HepG2 (cell line): ENCODE data around the gene AGAP1. TPM values are rescaled to one million over a fixed set of nuclear protein-coding genes. Genes with fewer than 3 reads are reported as not detected.

Source experiments
- ATAC-seq: fragments of 200-7000 bp; cut with Tn5 transposase; 3 replicates; pipeline ENCODE4 v1.9.1; 2020; ENCODE audit warnings: mild to moderate bottlenecking, moderate library complexity
- BruUV-seq: library from RNA; stranded (reverse); fragments of 400-500 nt; replicated peaks from 2 replicates; lab custom pipeline; 2021; lab: Mats Ljungman, UMichigan
- CTCF ChIA-PET: fragments of 300-600 bp; formaldehyde crosslinking; extraction: SDS; loops from one replicate; lab custom pipeline; 2021; ENCODE audit warnings: low total read pairs, inconsistent platforms, low intra/inter-chr PET ratio; lab: Yijun Ruan, JAX
- POLR2A ChIA-PET: fragments of 350-600 bp; sonication (Branson Sonifier 250); formaldehyde crosslinking; loops from one replicate; lab custom pipeline; 2020; ENCODE audit warnings: antibody characterized with exemption, inconsistent platforms; lab: Yijun Ruan, JAX
- DNase-seq: peaks from one replicate; pipeline ENCODE4 v3.0.0-alpha.2; 2015; ENCODE audit warnings: low spot score
- FAIRE-seq: peaks from 3 replicates; lab custom pipeline; 2011; peaks lifted over from hg19 to GRCh38; lab: Jason Lieb, UNC
- H2AFZ ChIP-seq: one replicate; pipeline ENCODE4 v1.6.1; 2011; ENCODE audit warnings: low read length, inconsistent platforms
- H3K27ac ChIP-seq: fragments of 300-600 bp; 3 replicates; pipeline ENCODE4 v1.8.0; 2011; ENCODE audit warnings: mixed run types, mild to moderate bottlenecking, mixed read lengths, low read length, inconsistent platforms; ENCODE audit not compliant: insufficient read depth; ENCODE audit errors: extremely low read length
- H3K27me3 ChIP-seq, 2 experiments: fragments of 200-600 bp in 1 of 2; 2 replicates in 1 of 2; 3 replicates in 1 of 2; pipeline versions ENCODE4 v1.6.0 to v1.8.0; 2011; ENCODE audit warnings: low read length in 2 of 2, mild to moderate bottlenecking in 2 of 2, moderate library complexity in 2 of 2, inconsistent platforms in 1 of 2; ENCODE audit not compliant: insufficient read depth in 2 of 2, control insufficient read depth in 1 of 2
- H3K36me3 ChIP-seq, 2 experiments: fragments of 200-600 bp in 1 of 2; replicated peaks in 1 of 2; 2 replicates in 1 of 2; 3 replicates in 1 of 2; pipeline versions ENCODE4 v1.5.1 to v1.8.0; 2011; ENCODE audit warnings: low read length in 2 of 2, inconsistent platforms in 1 of 2; ENCODE audit not compliant: insufficient read depth in 2 of 2, control insufficient read depth in 1 of 2
- H3K4me1 ChIP-seq: 2 replicates; pipeline ENCODE4 v1.5.1; 2012; ENCODE audit warnings: low read length, inconsistent platforms; ENCODE audit not compliant: insufficient read depth
- H3K4me2 ChIP-seq: 2 replicates; pipeline ENCODE4 v1.6.0; 2011; ENCODE audit warnings: low read depth, low read length, inconsistent platforms
- H3K4me3 ChIP-seq, 3 experiments: fragments of 200-600 bp in 1 of 3; sonication (generic), shearing (Covaris generic) in 1 of 3; replicated peaks in 1 of 3; 2 replicates each; pipeline ENCODE4 v1.5.1; 2011 to 2016; ENCODE audit warnings: low read length in 3 of 3, inconsistent platforms in 2 of 3, low read depth in 2 of 3, mild to moderate bottlenecking in 2 of 3, control low read depth in 1 of 3, mixed read lengths in 1 of 3; ENCODE audit not compliant: insufficient read depth in 1 of 3
- H3K79me2 ChIP-seq: one replicate; pipeline ENCODE4 v1.6.1; 2011; ENCODE audit warnings: low read length, inconsistent platforms; ENCODE audit not compliant: insufficient read depth
- H3K9ac ChIP-seq: 2 replicates; pipeline ENCODE4 v1.6.0; 2011; ENCODE audit warnings: mild to moderate bottlenecking, low read depth, low read length, inconsistent platforms; ENCODE audit not compliant: insufficient read depth
- H3K9me3 ChIP-seq: 2 replicates; pipeline ENCODE4 v1.5.1; 2012; ENCODE audit warnings: mild to moderate bottlenecking, low read length
- H4K20me1 ChIP-seq: 2 replicates; pipeline ENCODE4 v1.6.0; 2011; ENCODE audit warnings: inconsistent platforms, mild to moderate bottlenecking, low read length, moderate library complexity; ENCODE audit not compliant: insufficient read depth
- ARNT2 ChIP-seq: sonication (generic); formaldehyde crosslinking; IDR thresholded peaks from 2 replicates; pipeline ENCODE4 v1.8.0; 2022; ENCODE audit warnings: mild to moderate bottlenecking, low read depth, missing genetic modification reagents, moderate library complexity
- CHD4 ChIP-seq: fragments of 200-600 bp; sonication (generic); IDR thresholded peaks from 2 replicates; pipeline ENCODE4 v1.7.0; 2017; ENCODE audit warnings: mild to moderate bottlenecking, low read length, borderline replicate concordance
- HCFC1 ChIP-seq: fragments of 150-350 bp; IDR thresholded peaks from 2 replicates; pipeline ENCODE4 v1.6.1; 2014; ENCODE audit warnings: low read depth, low read length
- KLF9 ChIP-seq: IDR thresholded peaks from 2 replicates; pipeline ENCODE4 v1.6.1; 2016; ENCODE audit warnings: low read depth
- MBD4 ChIP-seq: IDR thresholded peaks from 2 replicates; pipeline ENCODE4 v1.6.1; 2012; ENCODE audit warnings: low read length, inconsistent platforms, borderline replicate concordance
- NFRKB ChIP-seq: fragments of 450-650 bp; IDR thresholded peaks from 2 replicates; pipeline ENCODE4 v1.6.1; 2017
- PTBP1 ChIP-seq: fragments of 200-400 bp; formaldehyde crosslinking; IDR thresholded peaks from 2 replicates; pipeline ENCODE4 v1.6.1; 2018; ENCODE audit warnings: low read length, low read depth; ENCODE audit not compliant: poor library complexity, severe bottlenecking
- SETDB1 ChIP-seq: sonication (generic); formaldehyde crosslinking; IDR thresholded peaks from 2 replicates; pipeline ENCODE4 v1.5.1; 2020; ENCODE audit warnings: missing genetic modification reagents, mild to moderate bottlenecking, borderline replicate concordance
- SMARCE1 ChIP-seq: fragments of 450-650 bp; IDR thresholded peaks from 2 replicates; pipeline ENCODE4 v1.6.1; 2017; ENCODE audit warnings: borderline replicate concordance
- ZBTB1 ChIP-seq: sonication (generic); formaldehyde crosslinking; IDR thresholded peaks from 2 replicates; pipeline ENCODE4 v1.4.0; 2020; ENCODE audit warnings: missing genetic modification reagents, borderline replicate concordance
- ZFP62 ChIP-seq: sonication (generic); formaldehyde crosslinking; IDR thresholded peaks from 2 replicates; pipeline ENCODE4 v1.4.0; 2020; ENCODE audit warnings: missing genetic modification reagents
- ZNF430 ChIP-seq: sonication (generic); formaldehyde crosslinking; IDR thresholded peaks from 2 replicates; pipeline ENCODE4 v1.9.0; 2021; ENCODE audit warnings: mild to moderate bottlenecking, missing genetic modification reagents
- ZNF501 ChIP-seq: sonication (generic); formaldehyde crosslinking; IDR thresholded peaks from 2 replicates; pipeline ENCODE4 v1.5.1; 2020; ENCODE audit warnings: mild to moderate bottlenecking, moderate library complexity, missing genetic modification reagents
- ZNF589 ChIP-seq: sonication (generic); formaldehyde crosslinking; conservative IDR thresholded peaks from 2 replicates; pipeline ENCODE4 v1.8.0; 2022; ENCODE audit warnings: mild to moderate bottlenecking, moderate library complexity, missing genetic modification reagents
- ZNF776 ChIP-seq: sonication (generic); formaldehyde crosslinking; IDR thresholded peaks from 2 replicates; pipeline ENCODE4 v1.4.0; 2020; ENCODE audit warnings: mild to moderate bottlenecking, missing genetic modification reagents
- ZNF83 ChIP-seq: sonication (generic); formaldehyde crosslinking; IDR thresholded peaks from 2 replicates; pipeline ENCODE4 v1.4.0; 2020; ENCODE audit warnings: missing genetic modification reagents, mild to moderate bottlenecking, borderline replicate concordance
- WGBS: methylation state at CpG from one replicate; pipeline ENCODE4 v1.1.6; 2017; ENCODE audit warnings: low lambda C conversion rate; 5-methylcytosine and 5-hydroxymethylcytosine counted together
- in situ Hi-C: cut with HindIII; loops from 2 replicates; pipeline ENCODE4 v1.10.0; 2017; ENCODE audit warnings: low pct_unique_long_range_greater_than_20kb; ENCODE audit not compliant: extremely low pct_ligation_motif_present
- intact Hi-C: fragments of 100-400 bp; cut with micrococcal nuclease; formaldehyde crosslinking; loops from one replicate; pipeline ENCODE4 v1.10.0; 2022; ENCODE audit not compliant: unreplicated experiment
- polyA plus RNA-seq, 8 experiments: library from polyadenylated mRNA; depleted of rRNA in 3 of 8; stranded (reverse) in 7 of 8; unstranded in 1 of 8; fragments of >200 nt; fragmentation: Illumina TruSeq in 4 of 8; extraction: Trizol in 4 of 8; gene quantifications; 2 replicates each; pipeline versions ENCODE4 v1.2.1 to v1.2.3, GENCODE V29; 2011 to 2016; ENCODE audit warnings: low read depth in 4 of 8, missing spikeins in 1 of 8, mixed read lengths in 1 of 8; ENCODE audit not compliant: insufficient read depth in 1 of 8
- total RNA-seq, 5 experiments: library from RNA; depleted of rRNA; stranded (reverse); fragments of >200 nt; fragmentation: Illumina TruSeq; extraction: Trizol; gene quantifications; 2 replicates each; pipeline ENCODE4 v1.2.3, GENCODE V29; 2016; ENCODE audit warnings: low read depth in 1 of 5
- TF ChIP-seq, protein P1 (sequence below): IDR thresholded peaks from 2 replicates; pipeline ENCODE4 v1.6.1; 2016; ENCODE audit warnings: low read depth, missing genetic modification reagents, missing compliant biosample characterization
- TF ChIP-seq, protein P2 (sequence below): IDR thresholded peaks from 2 replicates; pipeline ENCODE4 v1.6.1; 2016; ENCODE audit warnings: missing compliant biosample characterization, missing genetic modification reagents, borderline replicate concordance
- TF ChIP-seq, protein P3 (sequence below): sonication (generic); formaldehyde crosslinking; IDR thresholded peaks from 2 replicates; pipeline ENCODE4 v1.4.0; 2020; ENCODE audit warnings: missing genetic modification reagents

AGAP1 gene
- total and polyA plus RNA-seq, 2 of the 13 experiments (the other 11 are each of a cell fraction or from before 2014, with no cell fraction given) = 21.2 to 32.7 TPM

DNA sequence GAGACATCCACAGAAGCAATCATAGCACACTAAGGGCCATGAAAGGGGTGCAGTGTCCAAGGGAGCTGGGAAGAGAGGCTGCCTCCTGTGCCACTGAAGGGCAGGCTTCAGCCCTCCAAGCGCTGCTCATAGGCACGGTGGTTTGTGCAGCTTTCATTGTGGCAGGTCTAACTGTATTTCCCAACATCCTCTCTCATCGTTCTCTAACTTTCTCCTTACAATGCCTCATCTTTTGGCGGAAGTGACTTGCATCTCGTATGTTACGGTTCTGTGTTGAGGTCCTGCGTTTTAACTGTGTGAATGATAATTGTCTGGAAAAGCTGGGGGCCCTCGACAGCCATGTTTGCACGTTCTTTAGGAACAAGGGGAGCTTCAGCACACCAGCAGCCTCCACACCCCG, 460.4 kb downstream of the AGAP1 start:
- H2AFZ ChIP-seq = no peak overlapping the region
- no peak for DNase-seq
- no peak overlapping the region for H3K4me3 ChIP-seq
- no peak for FAIRE-seq
- no peak for ATAC-seq
- no peaks in the 10 kb centered on the region for H3K27me3 ChIP-seq
- no peaks in the 10 kb centered on the region for H3K4me1 ChIP-seq
- intact Hi-C loops (no loop called here), in situ Hi-C loops (no loop called here)
- no peaks in the 10 kb centered on the region for H4K20me1 ChIP-seq
- CTCF ChIA-PET = no interaction called here
- no peaks in the 10 kb centered on the region for H3K79me2 ChIP-seq
- no peak overlapping the region for H3K9ac ChIP-seq
- POLR2A ChIA-PET = no interaction called here
- WGBS = over 99% methylated on average over 10 of the region's 10 CpGs
- no TSS peak for BruUV-seq
- no peak overlapping the region for H3K27ac ChIP-seq
- no peaks in the 10 kb centered on the region for H3K9me3 ChIP-seq
- peaks cover 5 to 23% of the 10 kb centered on the region in 2 experiments; a peak in 3 of 5 replicates for H3K36me3 ChIP-seq
- no peak overlapping the region for H3K4me2 ChIP-seq
- TF ChIP-seq MBD4 (no peak), SETDB1 (no peak), PTBP1 (no peak), HCFC1 (no peak), ZFP62 (CRISPR knock-in tag) (no peak), ZBTB1 (CRISPR knock-in tag) (no peak), ARNT2 (no peak), ZNF83 (CRISPR knock-in tag) (no peak), KLF9 (no peak), ZNF589 (CRISPR knock-in tag) (no peak), ZNF776 (CRISPR knock-in tag) (no peak), ZNF501 (no peak), NFRKB (no peak), ZNF430 (CRISPR knock-in tag) (no peak), CHD4 (no peak), SMARCE1 (no peak)
- TF ChIP-seq, protein P1, sequence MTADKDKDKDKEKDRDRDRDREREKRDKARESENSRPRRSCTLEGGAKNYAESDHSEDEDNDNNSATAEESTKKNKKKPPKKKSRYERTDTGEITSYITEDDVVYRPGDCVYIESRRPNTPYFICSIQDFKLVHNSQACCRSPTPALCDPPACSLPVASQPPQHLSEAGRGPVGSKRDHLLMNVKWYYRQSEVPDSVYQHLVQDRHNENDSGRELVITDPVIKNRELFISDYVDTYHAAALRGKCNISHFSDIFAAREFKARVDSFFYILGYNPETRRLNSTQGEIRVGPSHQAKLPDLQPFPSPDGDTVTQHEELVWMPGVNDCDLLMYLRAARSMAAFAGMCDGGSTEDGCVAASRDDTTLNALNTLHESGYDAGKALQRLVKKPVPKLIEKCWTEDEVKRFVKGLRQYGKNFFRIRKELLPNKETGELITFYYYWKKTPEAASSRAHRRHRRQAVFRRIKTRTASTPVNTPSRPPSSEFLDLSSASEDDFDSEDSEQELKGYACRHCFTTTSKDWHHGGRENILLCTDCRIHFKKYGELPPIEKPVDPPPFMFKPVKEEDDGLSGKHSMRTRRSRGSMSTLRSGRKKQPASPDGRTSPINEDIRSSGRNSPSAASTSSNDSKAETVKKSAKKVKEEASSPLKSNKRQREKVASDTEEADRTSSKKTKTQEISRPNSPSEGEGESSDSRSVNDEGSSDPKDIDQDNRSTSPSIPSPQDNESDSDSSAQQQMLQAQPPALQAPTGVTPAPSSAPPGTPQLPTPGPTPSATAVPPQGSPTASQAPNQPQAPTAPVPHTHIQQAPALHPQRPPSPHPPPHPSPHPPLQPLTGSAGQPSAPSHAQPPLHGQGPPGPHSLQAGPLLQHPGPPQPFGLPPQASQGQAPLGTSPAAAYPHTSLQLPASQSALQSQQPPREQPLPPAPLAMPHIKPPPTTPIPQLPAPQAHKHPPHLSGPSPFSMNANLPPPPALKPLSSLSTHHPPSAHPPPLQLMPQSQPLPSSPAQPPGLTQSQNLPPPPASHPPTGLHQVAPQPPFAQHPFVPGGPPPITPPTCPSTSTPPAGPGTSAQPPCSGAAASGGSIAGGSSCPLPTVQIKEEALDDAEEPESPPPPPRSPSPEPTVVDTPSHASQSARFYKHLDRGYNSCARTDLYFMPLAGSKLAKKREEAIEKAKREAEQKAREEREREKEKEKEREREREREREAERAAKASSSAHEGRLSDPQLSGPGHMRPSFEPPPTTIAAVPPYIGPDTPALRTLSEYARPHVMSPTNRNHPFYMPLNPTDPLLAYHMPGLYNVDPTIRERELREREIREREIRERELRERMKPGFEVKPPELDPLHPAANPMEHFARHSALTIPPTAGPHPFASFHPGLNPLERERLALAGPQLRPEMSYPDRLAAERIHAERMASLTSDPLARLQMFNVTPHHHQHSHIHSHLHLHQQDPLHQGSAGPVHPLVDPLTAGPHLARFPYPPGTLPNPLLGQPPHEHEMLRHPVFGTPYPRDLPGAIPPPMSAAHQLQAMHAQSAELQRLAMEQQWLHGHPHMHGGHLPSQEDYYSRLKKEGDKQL (CRISPR knock-in tag) = no peak
- TF ChIP-seq, protein P2, sequence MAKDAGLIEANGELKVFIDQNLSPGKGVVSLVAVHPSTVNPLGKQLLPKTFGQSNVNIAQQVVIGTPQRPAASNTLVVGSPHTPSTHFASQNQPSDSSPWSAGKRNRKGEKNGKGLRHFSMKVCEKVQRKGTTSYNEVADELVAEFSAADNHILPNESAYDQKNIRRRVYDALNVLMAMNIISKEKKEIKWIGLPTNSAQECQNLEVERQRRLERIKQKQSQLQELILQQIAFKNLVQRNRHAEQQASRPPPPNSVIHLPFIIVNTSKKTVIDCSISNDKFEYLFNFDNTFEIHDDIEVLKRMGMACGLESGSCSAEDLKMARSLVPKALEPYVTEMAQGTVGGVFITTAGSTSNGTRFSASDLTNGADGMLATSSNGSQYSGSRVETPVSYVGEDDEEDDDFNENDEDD (CRISPR knock-in tag) = no peak
- TF ChIP-seq, protein P3, sequence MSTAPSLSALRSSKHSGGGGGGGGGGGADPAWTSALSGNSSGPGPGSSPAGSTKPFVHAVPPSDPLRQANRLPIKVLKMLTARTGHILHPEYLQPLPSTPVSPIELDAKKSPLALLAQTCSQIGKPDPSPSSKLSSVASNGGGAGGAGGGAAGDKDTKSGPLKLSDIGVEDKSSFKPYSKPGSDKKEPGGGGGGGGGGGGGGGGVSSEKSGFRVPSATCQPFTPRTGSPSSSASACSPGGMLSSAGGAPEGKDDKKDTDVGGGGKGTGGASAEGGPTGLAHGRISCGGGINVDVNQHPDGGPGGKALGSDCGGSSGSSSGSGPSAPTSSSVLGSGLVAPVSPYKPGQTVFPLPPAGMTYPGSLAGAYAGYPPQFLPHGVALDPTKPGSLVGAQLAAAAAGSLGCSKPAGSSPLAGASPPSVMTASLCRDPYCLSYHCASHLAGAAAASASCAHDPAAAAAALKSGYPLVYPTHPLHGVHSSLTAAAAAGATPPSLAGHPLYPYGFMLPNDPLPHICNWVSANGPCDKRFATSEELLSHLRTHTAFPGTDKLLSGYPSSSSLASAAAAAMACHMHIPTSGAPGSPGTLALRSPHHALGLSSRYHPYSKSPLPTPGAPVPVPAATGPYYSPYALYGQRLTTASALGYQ (CRISPR knock-in tag) = no peak
